Activated T-cell treated with anti-CD3 and anti-CD28 coated beads, Interleukin-2, amount 50 U/mL, for 72 hours (primary cell): ENCODE data around the gene POLR1D. TPM values are rescaled to one million over a fixed set of nuclear protein-coding genes. Genes with fewer than 3 reads are reported as not detected.

Experiments
- ATAC-seq, 2 donors: fragments of 150-1000 bp; cut with Tn5 transposase; replicated peaks in 1 of 2; 2 replicates each; pipeline ENCODE4 v1.10.0; 2021; ENCODE audit warnings: moderate library complexity in 2 of 2, mild to moderate bottlenecking in 1 of 2
- DNase-seq, 2 donors: peaks; one replicate each; pipeline ENCODE4 v3.0.0; 2021 to 2022; ENCODE audit warnings: mixed read lengths in 1 of 2
- H3K27ac Mint-ChIP-seq: one replicate; pipeline ENCODE4 v1.8.0; 2022; ENCODE audit warnings: mild to moderate bottlenecking, moderate library complexity, mixed read lengths
- H3K27me3 Mint-ChIP-seq: one replicate; pipeline ENCODE4 v1.8.0; 2022; ENCODE audit warnings: low read depth, mixed read lengths
- H3K36me3 Mint-ChIP-seq, 2 donors: one replicate each; pipeline ENCODE4 v1.8.0; 2022; ENCODE audit warnings: mixed read lengths in 2 of 2, mild to moderate bottlenecking in 1 of 2; ENCODE audit not compliant: insufficient read depth in 2 of 2
- H3K4me1 Mint-ChIP-seq: one replicate; pipeline ENCODE4 v1.8.0; 2022; ENCODE audit warnings: low read depth, mixed read lengths
- H3K4me3 Mint-ChIP-seq, 2 donors: one replicate each; pipeline ENCODE4 v1.8.0; 2022; ENCODE audit warnings: mild to moderate bottlenecking in 2 of 2, mixed read lengths in 2 of 2, moderate library complexity in 2 of 2
- H3K9me3 Mint-ChIP-seq, 2 donors: one replicate each; pipeline ENCODE4 v1.8.0; 2022; ENCODE audit warnings: mixed read lengths in 2 of 2
- total RNA-seq, 2 donors: library from RNA; stranded (reverse); gene quantifications; one replicate each; pipeline ENCODE4 v1.2.3, GENCODE V29; 2022

The POLR1D gene
- total RNA-seq, 2 donors from 2014 or later, result 156 to 169 TPM

DNA sequence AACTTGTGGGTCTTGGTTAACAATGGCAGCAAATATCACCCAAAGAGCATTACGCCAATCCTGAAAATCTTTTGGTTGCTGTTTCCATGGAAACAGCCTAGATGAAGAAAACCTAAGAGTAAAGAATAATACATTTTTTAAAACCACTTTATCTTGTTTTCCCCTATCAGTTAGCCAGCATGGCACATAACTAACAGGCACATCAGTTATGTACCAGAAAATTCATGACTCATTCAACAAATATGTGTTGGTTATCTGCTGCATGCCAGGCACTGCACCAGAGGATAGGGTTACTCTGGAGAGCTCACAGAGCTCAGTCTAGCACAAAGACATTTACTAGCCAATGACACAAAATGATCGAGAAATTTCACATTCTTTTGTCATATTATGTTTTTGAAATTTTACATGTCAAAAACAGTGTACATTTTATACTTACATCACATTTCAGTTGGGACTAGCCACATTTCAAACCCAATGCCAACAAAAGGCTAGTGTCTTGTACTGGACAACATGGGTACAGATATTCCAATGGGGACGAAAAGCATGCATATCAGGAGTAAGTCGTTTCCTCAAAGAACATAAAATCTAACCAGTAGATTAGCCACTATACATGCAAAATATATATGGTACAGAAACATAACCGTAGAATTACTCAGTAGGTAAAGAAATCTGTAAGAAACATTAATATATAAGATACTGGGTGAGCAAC lies 21.7 kb upstream of the POLR1D start:
- no peak for ATAC-seq
- no peaks in the 10 kb centered on the region for H3K27me3 Mint-ChIP-seq
- H3K4me1 Mint-ChIP-seq, result peaks cover 7% of the 10 kb centered on the region
- H3K4me3 Mint-ChIP-seq, result no peak overlapping the region
- H3K9me3 Mint-ChIP-seq, result peaks cover 0 to 2% of the 10 kb centered on the region in 2 donors
- no peak overlapping the region for H3K27ac Mint-ChIP-seq
- DNase-seq, result no peak
- no peaks in the 10 kb centered on the region for H3K36me3 Mint-ChIP-seq

- peaks cover 7% of the 10 kb centered on the region for H3K4me1 Mint-ChIP-seq
- H3K27ac Mint-ChIP-seq, result no peak overlapping the region
- DNase-seq, result no peak
- H3K36me3 Mint-ChIP-seq, result no peaks in the 10 kb centered on the region
- H3K4me3 Mint-ChIP-seq, result no peak overlapping the region
- ATAC-seq, result no peak
- H3K9me3 Mint-ChIP-seq, result peaks cover 0 to 2% of the 10 kb centered on the region in 2 donors
- H3K27me3 Mint-ChIP-seq, result no peaks in the 10 kb centered on the region
Observed at GRCh38 chr13:27600711-27601110, 21.0 kb upstream of the POLR1D start.

- no peak overlapping the region for H3K4me3 Mint-ChIP-seq
- no peaks in the 10 kb centered on the region for H3K36me3 Mint-ChIP-seq
- H3K9me3 Mint-ChIP-seq, result peaks cover 0 to 2% of the 10 kb centered on the region in 2 donors
- peaks cover 7% of the 10 kb centered on the region for H3K4me1 Mint-ChIP-seq
- no peak overlapping the region for H3K27ac Mint-ChIP-seq
- H3K27me3 Mint-ChIP-seq, result no peaks in the 10 kb centered on the region
- DNase-seq, result no peak
- ATAC-seq, result no peak
Observed at GRCh38 chr13:27601208-27601607, 20.5 kb upstream of the POLR1D start.

- Mint-ChIP-seq H3K9me3 (peaks cover 0 to 2% of the 10 kb centered on the region in 2 donors), H3K36me3 (no peaks in the 10 kb centered on the region), H3K27ac (no peak overlapping the region), H3K27me3 (no peaks in the 10 kb centered on the region), H3K4me3 (no peak overlapping the region), H3K4me1 (peaks cover 7% of the 10 kb centered on the region)
- ATAC-seq, result no peak
- DNase-seq, result no peak
Observed at GRCh38 chr13:27601803-27602202, 19.9 kb upstream of the POLR1D start.

DNA sequence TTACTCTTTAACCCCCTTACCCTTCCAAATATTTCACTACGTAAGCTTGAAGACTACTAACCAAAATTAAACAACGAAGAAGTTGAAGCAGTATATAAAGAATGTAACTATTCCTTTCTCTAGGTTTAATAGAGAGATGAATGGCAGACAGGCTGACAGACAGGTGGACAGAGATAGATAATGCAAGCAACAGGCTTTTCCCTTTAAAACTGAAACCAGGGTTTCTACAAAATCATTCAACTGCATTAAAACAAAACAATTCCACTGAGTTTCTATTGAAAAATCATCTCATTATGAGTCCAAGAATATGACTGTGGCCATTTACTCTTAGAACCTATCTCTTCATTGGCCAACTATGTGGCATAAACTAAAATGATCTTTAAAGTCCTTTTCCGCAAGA lies 16.6 kb upstream of the POLR1D start:
- H3K27ac Mint-ChIP-seq, result no peak overlapping the region
- H3K9me3 Mint-ChIP-seq, result peaks cover 0 to 2% of the 10 kb centered on the region in 2 donors
- no peaks in the 10 kb centered on the region for H3K27me3 Mint-ChIP-seq
- DNase-seq, result no peak
- no peak overlapping the region for H3K4me3 Mint-ChIP-seq
- H3K36me3 Mint-ChIP-seq, result no peaks in the 10 kb centered on the region
- H3K4me1 Mint-ChIP-seq, result peaks cover 17% of the 10 kb centered on the region
- ATAC-seq, result no peak

- no peaks in the 10 kb centered on the region for H3K36me3 Mint-ChIP-seq
- ATAC-seq (no peak), DNase-seq (no peak)
- H3K27me3 Mint-ChIP-seq, result no peaks in the 10 kb centered on the region
- H3K27ac Mint-ChIP-seq, result no peak overlapping the region
- peaks cover 15% of the 10 kb centered on the region for H3K4me1 Mint-ChIP-seq
- peaks cover 0 to 2% of the 10 kb centered on the region in 2 donors for H3K9me3 Mint-ChIP-seq
- no peak overlapping the region for H3K4me3 Mint-ChIP-seq
Observed at GRCh38 chr13:27605610-27606200, 16.0 kb upstream of the POLR1D start.

GRCh38 chr13:27607125-27607524 lies 14.6 kb upstream of the POLR1D start:
- ATAC-seq (no peak), DNase-seq (no peak)
- Mint-ChIP-seq H3K9me3 (peaks cover 0 to 2% of the 10 kb centered on the region in 2 donors), H3K27ac (no peak overlapping the region), H3K27me3 (no peaks in the 10 kb centered on the region), H3K36me3 (no peaks in the 10 kb centered on the region), H3K4me3 (no peak overlapping the region), H3K4me1 (peaks cover 10% of the 10 kb centered on the region)

GRCh38 chr13:27613628-27614027 lies 8.1 kb upstream of the POLR1D start:
- H3K4me1 Mint-ChIP-seq, result peaks cover 17% of the 10 kb centered on the region
- ATAC-seq (no peak), DNase-seq (no peak)
- H3K27ac Mint-ChIP-seq, result no peak overlapping the region
- peaks cover 0 to 2% of the 10 kb centered on the region in 2 donors for H3K9me3 Mint-ChIP-seq
- H3K36me3 Mint-ChIP-seq, result no peaks in the 10 kb centered on the region
- H3K4me3 Mint-ChIP-seq, result no peak overlapping the region
- no peaks in the 10 kb centered on the region for H3K27me3 Mint-ChIP-seq

DNA sequence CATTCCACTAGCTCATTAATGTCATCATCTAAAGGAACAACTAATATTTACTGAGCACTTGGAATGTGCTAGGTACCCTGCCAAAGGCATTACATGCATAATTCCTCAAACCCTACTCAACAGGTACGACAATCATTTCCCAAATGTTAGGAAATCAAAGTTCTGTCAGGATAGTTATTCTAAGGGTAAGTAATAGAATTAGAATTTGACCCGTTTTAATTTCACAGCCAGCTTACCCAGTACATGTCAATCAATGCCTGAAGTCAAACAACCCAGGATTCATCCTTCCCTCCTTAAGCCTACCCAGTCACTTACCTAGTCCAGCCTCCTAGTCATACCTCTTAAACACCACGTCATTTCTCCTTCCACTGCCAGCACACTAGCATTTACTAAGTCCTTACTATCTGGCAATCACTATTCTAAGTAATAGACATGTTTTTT lies 3.8 kb upstream of the POLR1D start:
- no peak for ATAC-seq
- Mint-ChIP-seq H3K4me1 (peaks cover 36% of the 10 kb centered on the region), H3K27ac (no peak overlapping the region)

GRCh38 chr13:27619093-27619727 lies 2.5 kb upstream of the POLR1D start:
- H3K4me3 Mint-ChIP-seq, result peak overlapping the region; percentile 93 to 94
- peaks cover 0 to 2% of the 10 kb centered on the region in 2 donors for H3K9me3 Mint-ChIP-seq
- peaks cover 9 to 11% of the 10 kb centered on the region in 2 donors for H3K36me3 Mint-ChIP-seq
- peak overlapping the region; percentile 47 for H3K27ac Mint-ChIP-seq
- ATAC-seq, result no peak
- no peak for DNase-seq
- no peaks in the 10 kb centered on the region for H3K27me3 Mint-ChIP-seq
- peaks cover 50% of the 10 kb centered on the region for H3K4me1 Mint-ChIP-seq

More for the DNA sequence above, 3.8 kb upstream of the POLR1D start:
- Mint-ChIP-seq H3K36me3 (peaks cover 5% of the 10 kb centered on the region in 2 donors), H3K9me3 (peaks cover 0 to 2% of the 10 kb centered on the region in 2 donors), H3K4me3 (no peak overlapping the region), H3K27me3 (no peaks in the 10 kb centered on the region)
- DNase-seq, result no peak

- Mint-ChIP-seq H3K27ac (peak overlapping the region; percentile 47), H3K36me3 (peaks cover 11% of the 10 kb centered on the region in 2 donors), H3K4me1 (peaks cover 56% of the 10 kb centered on the region), H3K9me3 (no peaks in the 10 kb centered on the region), H3K27me3 (no peaks in the 10 kb centered on the region), H3K4me3 (peak overlapping the region; percentile 93 to 94)
- DNase-seq (peak; percentile 45 to 56), ATAC-seq (peak; percentile 44 to 46)
Observed at GRCh38 chr13:27619728-27620376, 1.8 kb upstream of the POLR1D start.

DNA sequence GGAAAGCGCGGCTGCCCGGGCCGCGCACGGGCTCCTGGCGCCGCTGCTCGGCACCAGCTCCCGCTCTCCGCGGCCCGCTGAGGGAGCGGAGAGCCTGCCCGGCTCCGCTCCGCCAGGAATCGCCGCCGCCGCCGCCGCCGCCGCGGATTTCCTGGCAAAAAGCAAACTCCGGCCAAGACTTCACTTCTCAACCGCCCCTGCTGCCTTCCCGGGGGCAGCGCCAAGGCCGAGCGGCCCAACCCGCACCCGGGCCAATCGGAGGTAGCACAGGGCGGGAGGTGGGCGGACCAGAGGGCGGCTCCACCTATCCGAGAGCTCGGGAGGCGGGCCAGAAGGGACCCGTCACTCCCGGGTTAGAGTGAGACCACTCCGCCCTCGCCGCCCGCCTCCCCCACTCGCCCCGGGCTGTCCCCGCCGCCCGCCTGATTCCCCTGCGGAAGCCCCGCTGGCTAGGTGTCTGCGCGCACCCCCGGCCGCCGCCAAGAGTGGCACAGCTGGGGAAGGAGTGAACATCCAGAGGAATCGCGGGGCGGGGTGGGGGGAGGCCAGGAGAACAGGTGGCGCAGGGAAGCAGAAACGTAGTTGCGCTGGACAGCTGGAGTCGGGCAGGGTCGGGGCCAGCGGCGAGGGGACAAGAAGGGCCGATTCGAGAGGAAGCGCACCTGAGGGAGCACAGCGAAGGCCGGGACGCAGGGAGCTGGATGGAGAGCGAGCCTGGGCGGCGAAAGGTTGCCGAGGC lies 1.1 kb upstream of the POLR1D start, which contains the start of gene LNX2:
TSS of gene LNX2 (minus strand) at position 153 of the 739 bp plus-strand sequence. CDS start 38,826 bp downstream, outside the sequence.
- peak; percentile 90 to 92 for ATAC-seq
- H3K4me3 Mint-ChIP-seq, result peak within 1 kb of the TSS; percentile 93 to 94
- H3K9me3 Mint-ChIP-seq, result no peaks in the 10 kb centered on the region
- H3K36me3 Mint-ChIP-seq, result peaks cover 16 to 18% of the 10 kb centered on the region in 2 donors
- DNase-seq, result peak; percentile 98 to 99
- peaks cover 63% of the 10 kb centered on the region for H3K4me1 Mint-ChIP-seq
- H3K27me3 Mint-ChIP-seq, result no peaks in the 10 kb centered on the region
- peak within 1 kb of the TSS; percentile 89 for H3K27ac Mint-ChIP-seq
